GM19468 (cell line): ENCODE measurements around the gene MARVELD1.

Source experiments
- ATAC-seq: cut with Tn5 transposase; IDR thresholded peaks from one replicate; pipeline ENCODE4 v1.9.1; 2021; ENCODE audit warnings: mild to moderate bottlenecking, moderate library complexity, moderate number of reproducible peaks; ENCODE audit not compliant: unreplicated experiment; ENCODE audit errors: extremely low read depth

Gene MARVELD1

DNA sequence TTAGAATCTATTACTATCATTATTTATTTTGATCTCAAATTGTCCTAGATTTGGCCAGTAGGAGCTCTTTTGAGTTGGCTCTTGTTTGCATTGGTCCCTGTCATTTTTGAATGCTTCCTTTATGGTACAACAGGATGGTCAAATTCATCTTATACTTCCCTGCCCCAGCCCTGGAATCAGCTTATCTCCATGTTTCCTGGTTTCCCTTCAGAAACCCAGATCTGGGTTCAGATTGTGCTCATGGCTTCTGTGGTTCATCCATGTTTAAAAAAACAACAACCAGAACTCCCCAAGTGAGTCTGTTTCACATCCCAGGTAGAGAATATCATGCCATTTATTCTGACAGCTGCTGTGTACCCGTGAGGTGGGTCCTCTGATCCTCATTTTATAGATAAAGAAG is 34.0 kb downstream of the MARVELD1 start:
- ATAC-seq: no peak

DNA sequence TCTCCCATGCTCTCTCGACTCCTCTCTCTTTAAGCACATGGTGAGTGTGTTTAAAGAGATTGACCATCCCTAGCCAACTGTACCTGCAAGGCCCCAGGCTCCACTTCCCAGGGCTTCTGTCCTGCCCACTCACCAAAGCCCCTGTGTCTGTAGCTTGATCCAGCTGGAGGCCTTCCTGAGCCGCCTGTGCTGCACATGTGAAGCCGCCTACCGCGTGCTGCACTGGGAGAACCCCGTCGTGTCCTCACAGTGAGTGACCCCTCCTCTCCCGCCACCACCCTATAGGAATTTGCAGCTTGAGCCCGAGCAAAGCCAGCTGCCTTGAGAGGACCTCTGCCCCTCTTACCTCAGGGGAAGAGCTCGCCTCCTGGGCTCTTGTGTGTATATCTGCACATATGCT is 34.6 kb downstream of the MARVELD1 start:
- no peak for ATAC-seq

DNA sequence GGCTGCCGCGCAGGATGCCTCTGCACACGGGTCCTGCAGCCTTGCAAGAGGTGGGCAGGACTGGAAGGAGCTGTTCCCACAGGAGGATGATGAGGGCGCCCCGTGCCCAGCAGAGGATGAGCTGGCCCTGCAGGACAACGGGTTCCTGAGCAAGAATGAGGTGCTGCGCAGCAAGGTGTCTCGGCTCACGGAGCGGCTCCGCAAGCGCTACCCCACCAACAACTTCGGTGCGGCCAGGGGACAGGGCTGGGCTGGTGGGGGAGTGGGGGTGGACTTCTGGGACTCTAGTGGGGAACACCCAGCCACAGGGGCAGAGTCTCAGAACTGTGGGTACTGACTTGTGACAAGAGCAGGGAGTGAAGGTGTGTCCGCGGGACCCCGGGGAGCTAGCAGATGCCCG is 39.4 kb downstream of the MARVELD1 start:
- ATAC-seq: no peak

DNA sequence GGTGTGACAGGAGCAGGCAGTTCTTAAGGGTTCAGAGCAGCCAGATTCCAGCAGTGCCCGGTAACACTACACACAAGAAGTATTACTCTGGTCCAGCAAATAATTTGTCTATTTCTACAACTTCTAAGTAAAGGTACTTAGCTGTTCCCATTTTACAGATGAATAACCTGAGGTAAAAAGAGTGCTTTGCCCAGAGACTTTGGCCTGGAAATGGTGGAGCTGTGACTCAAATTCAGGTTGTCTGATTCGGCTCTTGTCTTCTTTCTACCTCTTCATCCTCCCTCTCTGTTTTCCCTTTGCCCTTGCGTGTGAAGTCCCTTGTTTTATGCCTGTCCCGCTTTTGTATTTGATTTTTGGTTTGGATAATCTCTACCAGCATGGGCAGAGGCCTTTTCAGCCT is 41.2 kb downstream of the MARVELD1 start:
- no peak for ATAC-seq

DNA sequence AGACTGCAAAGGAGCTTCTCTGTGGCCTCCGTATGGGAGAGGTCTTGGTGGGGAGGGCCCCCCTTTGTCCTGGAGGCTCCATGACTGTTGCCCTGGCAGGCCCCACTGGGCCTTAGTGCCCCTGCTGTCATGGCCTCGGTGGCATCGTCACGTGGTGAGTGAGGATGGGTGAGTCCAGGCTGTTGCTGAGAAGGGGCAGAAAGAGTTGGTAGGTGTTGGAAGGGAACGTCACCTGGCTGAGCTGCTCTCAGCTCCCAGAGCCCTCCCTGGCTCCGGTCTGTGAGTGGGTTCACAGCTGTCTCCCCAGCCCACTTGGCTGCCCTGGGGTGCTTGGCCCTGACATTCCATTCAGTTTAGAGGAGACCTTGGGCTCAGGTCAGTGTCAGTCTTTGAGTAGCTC is 42.2 kb downstream of the MARVELD1 start:
- no peak for ATAC-seq

DNA sequence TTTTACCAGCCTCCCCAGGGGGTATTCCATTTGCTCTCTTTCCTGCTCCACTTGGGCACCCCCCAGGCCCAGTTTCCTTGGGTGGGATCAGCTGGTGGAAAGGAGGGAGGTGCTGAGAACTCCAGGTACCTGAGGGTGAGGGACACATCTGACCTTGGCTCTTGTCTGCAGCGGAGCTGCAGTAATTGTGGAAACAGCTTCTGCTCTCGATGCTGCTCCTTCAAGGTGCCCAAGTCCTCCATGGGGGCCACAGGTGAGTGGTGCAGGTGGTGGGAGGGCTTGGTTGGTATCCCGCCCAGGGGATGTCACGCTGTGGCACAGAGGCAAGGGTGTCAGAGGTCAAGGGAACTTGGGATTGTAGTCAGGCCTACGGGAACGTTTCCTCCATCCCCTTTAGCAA is 43.9 kb downstream of the MARVELD1 start:
- ATAC-seq: no peak

DNA sequence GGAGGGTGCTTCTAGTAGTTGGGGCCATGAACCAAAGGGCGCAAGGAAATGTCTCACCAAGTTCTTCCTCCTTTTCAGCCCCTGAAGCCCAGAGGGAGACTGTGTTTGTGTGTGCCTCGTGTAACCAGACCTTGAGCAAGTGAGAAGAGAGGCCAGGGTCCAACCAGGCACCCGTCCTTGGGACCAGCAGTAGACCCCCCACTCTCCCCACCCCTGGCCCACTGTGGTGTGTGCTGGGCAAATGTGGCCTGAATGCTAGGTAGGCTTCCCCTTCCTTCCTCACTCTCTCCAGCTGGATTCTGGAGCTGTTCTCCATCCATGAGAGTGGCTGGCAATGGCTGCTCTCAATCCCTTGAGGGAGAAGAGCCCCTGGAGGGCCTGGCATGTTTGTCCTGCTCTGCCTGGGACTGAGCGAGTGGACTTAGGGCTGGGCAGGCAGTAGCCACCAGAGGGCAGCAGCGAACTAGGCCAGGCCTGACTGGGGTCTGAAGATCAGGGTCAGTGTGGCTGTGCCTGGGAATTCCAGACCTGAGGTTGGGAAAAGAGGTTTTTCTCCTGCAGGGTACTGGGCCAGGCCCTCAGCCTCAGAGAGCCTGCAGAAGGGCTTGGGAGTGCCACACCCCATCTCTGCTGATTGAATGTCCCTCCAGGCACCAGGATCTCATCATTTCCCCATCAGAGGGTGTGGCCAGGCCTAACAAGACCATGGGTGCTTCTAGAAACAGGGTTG is 45.8 kb downstream of the MARVELD1 start:
- ATAC-seq: no peak

DNA sequence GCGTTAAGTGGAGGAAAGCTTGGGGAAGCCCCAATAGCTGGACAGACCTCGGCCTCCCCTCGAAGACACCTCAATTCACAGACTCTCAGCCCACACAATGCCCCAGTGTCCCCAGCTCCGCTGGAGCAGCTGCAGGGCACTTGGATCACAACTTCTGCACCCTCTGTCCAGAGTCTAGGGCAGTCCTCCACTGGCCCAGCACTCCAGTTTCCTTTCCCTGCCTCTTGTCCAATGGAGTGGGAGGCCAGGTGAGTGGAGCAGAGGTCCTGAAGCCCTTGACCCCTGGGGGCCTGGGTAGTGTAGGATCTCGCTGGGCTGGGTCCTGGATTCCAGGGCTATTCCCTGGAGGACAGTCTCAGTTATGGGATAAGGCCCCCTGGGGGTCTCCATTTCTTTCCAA is 46.4 kb downstream of the MARVELD1 start:
- no peak for ATAC-seq

DNA sequence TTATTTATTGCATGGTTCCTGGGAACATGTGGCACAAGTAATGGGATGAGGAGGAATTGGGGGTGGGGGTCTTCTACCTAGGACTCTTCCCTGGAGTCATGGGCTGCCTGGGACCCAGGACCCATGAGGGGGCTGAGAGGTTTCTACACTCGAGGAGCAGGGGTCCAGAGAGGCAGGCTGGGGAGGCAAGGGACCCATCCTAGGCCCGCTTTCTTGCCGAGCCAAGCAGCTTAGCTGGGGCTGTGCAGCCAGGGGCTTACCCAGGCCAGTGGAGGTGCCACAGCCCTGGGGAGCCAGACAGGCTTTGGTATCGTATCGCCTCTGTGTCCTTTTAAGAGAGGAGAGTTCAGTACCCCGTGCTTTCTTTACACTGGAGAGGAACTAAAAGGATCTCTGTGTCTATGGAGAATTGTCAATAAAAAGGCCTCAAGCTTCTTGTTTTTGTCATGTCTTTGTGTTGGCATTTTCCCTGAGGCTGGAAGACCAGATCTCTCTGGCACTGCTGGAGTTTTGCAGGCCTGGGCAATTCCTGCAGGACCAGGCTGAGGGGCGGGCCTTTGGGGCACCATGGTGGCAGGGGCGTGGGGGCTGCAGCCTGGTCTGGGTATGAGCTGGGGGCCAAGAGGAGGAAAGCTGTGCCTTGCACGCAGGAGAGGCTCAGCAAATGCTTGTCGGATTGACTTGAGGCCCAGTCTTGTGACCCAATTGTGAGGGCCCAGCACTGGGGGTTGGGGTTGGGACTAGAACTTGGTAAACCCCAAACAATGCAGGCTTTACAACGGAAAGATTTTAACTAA is 47.1 kb downstream of the MARVELD1 start:
- ATAC-seq: no peak

DNA sequence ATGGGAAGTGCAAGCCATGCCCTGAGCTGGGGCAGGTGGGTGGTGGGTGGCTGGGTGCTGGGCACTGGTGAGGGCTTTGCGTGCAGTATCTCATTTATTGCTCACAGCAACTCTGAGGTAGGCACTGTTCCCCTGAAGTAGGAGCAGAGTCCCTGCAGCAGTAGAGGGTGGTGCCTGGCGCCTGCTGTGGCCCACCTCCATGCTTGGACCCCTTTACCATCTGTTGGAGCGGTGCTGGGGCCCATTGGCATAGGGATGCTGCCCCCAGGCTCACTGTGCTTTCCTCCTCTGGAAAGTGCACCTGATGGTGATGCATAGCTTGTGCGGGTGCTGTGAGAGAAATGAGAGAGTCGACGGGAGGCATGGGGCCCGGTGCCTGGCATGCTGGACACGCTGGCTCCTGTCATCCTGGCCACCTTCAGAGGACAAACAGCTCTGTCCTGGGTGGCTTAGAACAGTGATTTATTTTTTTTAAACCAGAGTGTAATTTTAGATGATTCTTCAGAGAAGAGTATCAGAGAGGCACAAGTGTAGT is 47.9 kb downstream of the MARVELD1 start:
- ATAC-seq: no peak

DNA sequence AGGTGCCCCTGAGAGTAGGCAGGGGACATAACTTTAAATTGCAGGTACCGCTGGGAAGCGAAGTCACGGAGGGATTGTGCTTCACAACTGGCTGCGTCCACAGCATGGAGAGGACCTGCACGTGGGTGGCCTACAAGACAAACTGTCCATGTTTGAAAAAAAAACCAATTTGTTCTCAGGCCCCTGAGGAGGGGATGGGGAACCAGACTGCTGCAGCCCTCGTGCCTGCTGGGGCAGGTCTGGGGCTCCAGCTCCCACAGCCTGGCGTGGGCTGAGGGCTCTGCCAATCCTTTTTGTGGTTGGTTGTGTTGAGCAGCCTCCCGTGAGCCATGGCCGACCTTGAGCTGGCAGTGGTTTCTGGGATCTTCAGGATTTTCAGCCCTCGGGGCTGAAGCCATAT is 48.5 kb downstream of the MARVELD1 start:
- no peak for ATAC-seq

DNA sequence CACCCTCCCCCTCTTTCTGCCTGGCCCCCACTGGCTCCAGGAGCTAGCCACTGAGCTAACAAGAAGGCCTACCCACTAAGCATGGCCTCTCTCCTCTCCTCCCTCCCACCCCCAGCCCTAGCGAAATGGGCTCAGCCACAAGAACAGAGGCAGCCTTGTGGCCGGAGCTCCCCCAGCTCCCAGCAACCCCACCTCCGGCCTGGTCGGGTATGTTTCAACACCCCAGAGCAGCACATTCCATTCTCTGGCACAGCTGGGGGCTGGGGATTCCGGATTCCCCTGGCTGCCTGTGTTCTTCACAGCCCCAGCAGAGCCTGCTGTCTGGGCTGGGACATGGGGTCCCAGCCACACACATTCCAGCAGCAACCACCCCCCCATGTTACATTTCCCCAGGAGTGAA is 49.3 kb downstream of the MARVELD1 start:
- no peak for ATAC-seq

DNA sequence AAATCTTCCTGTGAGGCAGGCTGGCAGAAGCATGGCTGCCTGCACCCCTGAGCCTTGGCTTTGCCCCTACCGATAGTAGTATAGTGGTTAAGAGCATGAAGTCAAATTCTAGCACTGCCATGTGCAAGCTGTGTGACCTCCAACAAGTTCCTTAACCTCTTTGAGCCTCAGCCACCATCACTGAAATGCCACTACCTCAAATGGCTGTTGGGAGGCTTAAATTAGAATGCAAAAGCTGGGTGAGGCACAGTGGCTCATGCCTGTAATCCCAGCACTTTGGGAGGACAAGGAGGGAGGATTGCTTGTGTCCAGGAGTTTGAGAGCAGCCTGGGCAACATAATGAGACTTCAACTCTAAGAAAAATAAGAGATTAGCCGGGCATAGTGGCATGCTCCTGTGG is 49.9 kb downstream of the MARVELD1 start:
- no peak for ATAC-seq

DNA sequence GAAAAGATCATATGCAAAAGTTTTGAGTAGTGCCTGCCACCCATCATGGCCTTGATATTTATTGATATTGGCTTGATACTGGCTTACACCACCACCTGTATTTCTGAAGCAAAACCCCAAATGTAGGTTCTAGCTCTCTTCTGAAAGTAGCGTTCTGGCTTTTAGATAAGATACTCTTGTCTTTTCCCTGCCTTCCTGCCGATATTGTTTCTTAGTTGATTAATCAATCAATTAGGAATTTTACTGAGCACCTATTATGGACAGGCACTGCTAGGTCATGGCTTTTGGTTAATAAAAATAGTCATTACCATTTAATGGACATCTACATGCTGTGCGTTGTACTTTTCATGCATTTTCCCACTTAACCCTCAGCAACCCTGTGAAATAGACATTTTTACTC is 50.4 kb downstream of the MARVELD1 start:
- ATAC-seq: no peak

DNA sequence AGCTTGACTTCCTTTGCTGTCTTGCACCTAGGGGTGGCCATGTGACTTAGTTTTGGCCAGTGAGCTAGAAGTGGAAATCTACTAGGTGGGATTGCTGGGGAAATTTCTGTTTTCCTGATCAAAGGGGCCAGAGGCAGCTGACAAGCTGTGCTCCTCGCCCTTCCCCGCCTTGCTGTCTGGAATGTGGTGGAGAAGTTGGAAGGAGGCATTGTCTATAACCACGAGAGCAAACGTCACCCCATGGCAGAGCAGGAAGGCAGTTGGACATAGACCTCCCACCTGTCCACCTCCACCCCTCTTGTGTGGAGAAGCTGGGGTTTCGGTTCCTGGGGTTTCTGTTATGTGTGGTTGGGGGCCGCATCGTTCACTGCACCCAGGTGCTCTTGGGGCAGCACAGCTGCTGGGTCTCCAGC is 51.0 kb downstream of the MARVELD1 start:
- ATAC-seq: no peak

DNA sequence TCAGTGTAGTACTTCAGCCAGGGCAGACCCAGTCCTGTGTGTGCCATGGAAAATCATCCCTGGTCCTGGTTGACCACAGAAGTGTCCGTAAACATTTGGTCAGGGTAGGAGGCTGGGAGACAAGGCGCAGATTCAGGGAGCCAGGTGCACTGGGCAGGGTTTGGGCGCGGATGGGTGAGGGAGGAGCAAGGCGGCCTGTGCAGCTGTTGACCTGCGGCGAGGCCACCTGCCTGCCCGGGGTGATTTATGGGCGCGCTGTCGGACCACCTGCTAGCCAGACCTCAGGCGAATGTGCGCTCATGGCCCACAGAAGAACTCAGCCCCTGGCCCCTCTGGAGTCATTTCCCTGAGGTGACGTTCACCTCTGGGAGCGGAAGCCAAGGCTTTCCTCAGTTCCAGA is 51.7 kb downstream of the MARVELD1 start:
- no peak for ATAC-seq

DNA sequence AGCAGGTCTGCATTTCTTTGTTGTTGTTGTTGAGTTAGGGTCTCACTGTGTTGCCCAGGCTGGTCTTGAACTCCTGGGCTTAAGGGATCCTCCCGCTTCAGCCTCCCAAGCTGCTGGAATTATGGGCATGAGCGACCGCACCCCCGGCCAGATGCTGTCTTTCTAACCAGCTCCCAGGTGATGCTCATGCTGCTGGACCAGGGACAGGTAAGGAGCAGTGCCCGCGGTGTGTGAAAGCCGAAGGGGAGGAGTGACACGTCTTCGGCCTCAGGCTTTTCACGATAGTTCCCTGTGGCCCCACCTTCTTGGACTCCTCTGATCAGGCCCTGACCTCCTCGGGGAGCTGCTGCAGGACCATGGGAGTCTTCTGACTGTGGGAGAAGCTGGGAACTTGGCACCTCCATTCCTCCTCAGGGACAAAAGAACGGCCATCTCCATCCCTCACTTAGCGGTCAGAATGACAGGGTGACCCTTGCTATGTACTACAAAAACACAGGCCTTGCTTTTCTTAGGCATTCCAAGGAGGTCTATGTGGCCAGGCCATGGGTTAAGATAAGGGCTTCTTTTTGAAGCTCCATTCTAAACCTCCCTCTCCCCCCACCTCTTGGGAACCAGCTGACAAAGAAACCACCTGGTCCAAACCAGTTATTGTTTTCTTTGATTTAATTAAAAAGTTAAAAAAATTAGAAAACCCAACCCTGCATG is 52.7 kb downstream of the MARVELD1 start:
- ATAC-seq: no peak

DNA sequence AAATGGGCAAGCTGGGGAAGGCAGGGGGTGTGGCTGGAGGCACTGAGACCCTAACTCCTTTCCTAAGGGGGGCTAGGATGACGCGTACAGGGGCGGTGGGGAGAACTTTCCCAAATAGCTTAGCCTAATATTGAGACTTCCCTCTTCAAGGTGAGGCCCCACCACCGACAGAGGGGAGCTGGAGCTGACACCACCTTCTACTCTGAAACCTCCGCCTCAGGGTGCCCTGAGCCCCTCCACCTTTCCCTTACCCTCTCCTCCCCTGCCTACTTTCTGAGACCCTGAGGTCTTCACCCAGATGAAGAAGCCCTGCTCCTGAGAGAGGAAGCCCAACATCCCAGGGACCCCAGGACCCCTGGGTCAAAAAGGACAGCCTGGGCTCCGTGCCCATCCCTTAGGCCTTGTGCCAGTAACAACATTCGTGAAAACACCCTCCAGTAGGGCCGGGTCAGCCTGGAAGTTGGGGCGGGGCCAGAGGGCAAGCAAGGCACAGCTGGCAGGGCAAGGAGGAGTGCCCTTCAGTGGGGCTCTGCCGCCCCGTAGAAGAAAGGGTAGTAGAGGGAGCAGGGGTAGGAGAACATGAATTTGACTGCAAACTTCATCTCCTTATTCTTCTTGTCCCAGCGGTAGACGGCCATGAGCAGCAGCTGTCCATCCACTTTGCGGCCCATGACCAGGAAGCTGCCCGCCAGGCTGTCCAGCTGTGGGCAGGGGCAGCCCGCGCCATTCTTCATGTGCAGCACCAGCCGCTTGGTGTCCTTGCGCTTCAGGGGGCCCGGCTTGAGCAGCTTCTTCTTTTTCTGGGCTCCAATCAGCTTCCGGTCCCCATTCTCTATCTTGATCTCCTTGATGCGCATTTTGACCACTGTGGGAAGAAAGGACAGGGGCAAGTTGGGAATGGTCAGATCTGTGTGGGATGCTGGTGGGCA is 53.7 kb downstream of the MARVELD1 start:
- ATAC-seq: no peak
